CD14-positive monocyte (primary cell): ENCODE results near the gene WDR33. TPM values are rescaled to one million over a fixed set of nuclear protein-coding genes. Genes with fewer than 3 reads are reported as not detected.

Experiments used
- DNase-seq, 3 donors: peaks; one replicate each; pipeline ENCODE4 v3.0.0-alpha.2; 2011 to 2022
- H2AFZ ChIP-seq: 2 replicates; pipeline ENCODE4 v1.6.0; 2012; ENCODE audit warnings: mild to moderate bottlenecking, low read depth, low read length, inconsistent platforms; ENCODE audit not compliant: insufficient read depth, poor library complexity, severe bottlenecking
- H3K27ac ChIP-seq, 2 donors: 1 replicate in 1 of 2; 2 replicates in 1 of 2; pipeline ENCODE4 v1.5.1; 2012 to 2013; ENCODE audit warnings: low read length in 2 of 2, control low read depth in 1 of 2, inconsistent platforms in 1 of 2, low read depth in 1 of 2, mild to moderate bottlenecking in 1 of 2
- H3K27me3 ChIP-seq, 2 donors: one replicate each; pipeline versions ENCODE4 v1.6.0 to v1.6.1; 2011 to 2013; ENCODE audit warnings: low read length in 2 of 2; ENCODE audit not compliant: control insufficient read depth in 2 of 2, insufficient read depth in 2 of 2
- H3K36me3 ChIP-seq, 2 donors: replicated peaks in 1 of 2; 1 replicate in 1 of 2; 2 replicates in 1 of 2; pipeline versions ENCODE4 v1.5.1 to v1.6.1; 2012 to 2013; ENCODE audit warnings: low read length in 2 of 2, control low read depth in 1 of 2, inconsistent platforms in 1 of 2, mild to moderate bottlenecking in 1 of 2; ENCODE audit not compliant: insufficient read depth in 2 of 2, control insufficient read depth in 1 of 2
- H3K4me1 ChIP-seq, 2 donors: 1 replicate in 1 of 2; 2 replicates in 1 of 2; pipeline versions ENCODE4 v1.5.1 to v1.6.1; 2012 to 2013; ENCODE audit warnings: low read length in 2 of 2, control low read depth in 1 of 2, inconsistent platforms in 1 of 2, mild to moderate bottlenecking in 1 of 2, moderate library complexity in 1 of 2; ENCODE audit not compliant: insufficient read depth in 2 of 2, control insufficient read depth in 1 of 2
- H3K4me2 ChIP-seq: replicated peaks from 2 replicates; pipeline ENCODE3; 2012; ENCODE audit warnings: low read length, moderate library complexity, mild to moderate bottlenecking; ENCODE audit not compliant: poor library complexity, severe bottlenecking; ENCODE audit errors: extremely low read depth
- H3K4me3 ChIP-seq, 3 experiments: fragments of 200-600 bp in 1 of 3; sonication (generic) in 1 of 3; replicated peaks in 1 of 3; 1 replicate in 2 of 3; 2 replicates in 1 of 3; pipeline ENCODE4 v1.5.1; 2011 to 2013; ENCODE audit warnings: low read length in 3 of 3, mild to moderate bottlenecking in 3 of 3, control low read depth in 2 of 3, low read depth in 2 of 3, inconsistent platforms in 1 of 3, moderate library complexity in 1 of 3
- H3K79me2 ChIP-seq: 2 replicates; pipeline ENCODE4 v1.6.0; 2012; ENCODE audit warnings: mild to moderate bottlenecking, control low read depth, inconsistent platforms, low read length, moderate library complexity; ENCODE audit not compliant: insufficient read depth
- H3K9ac ChIP-seq: 2 replicates; pipeline ENCODE4 v1.6.0; 2017; ENCODE audit warnings: low read length, mild to moderate bottlenecking; ENCODE audit not compliant: insufficient read depth, poor library complexity, severe bottlenecking
- H3K9me3 ChIP-seq, 2 donors: replicated peaks in 1 of 2; 1 replicate in 1 of 2; 2 replicates in 1 of 2; pipeline versions ENCODE4 v1.5.1 to v1.6.1; 2012 to 2013; ENCODE audit warnings: low read length in 2 of 2, control low read depth in 1 of 2; ENCODE audit not compliant: control insufficient read depth in 1 of 2, insufficient read depth in 1 of 2
- H4K20me1 ChIP-seq: 2 replicates; pipeline ENCODE4 v1.6.0; 2012; ENCODE audit warnings: mild to moderate bottlenecking, low read length, control low read depth, moderate library complexity; ENCODE audit not compliant: insufficient read depth
- H3K27ac Mint-ChIP-seq, 7 donors: one replicate each; pipeline ENCODE4 v1.8.0; 2020; ENCODE audit warnings: mild to moderate bottlenecking in 7 of 7, mixed read lengths in 7 of 7, moderate library complexity in 6 of 7, inconsistent platforms in 2 of 7
- H3K27me3 Mint-ChIP-seq, 3 donors: one replicate each; pipeline ENCODE4 v1.8.0; 2021 to 2022; ENCODE audit warnings: low read depth in 3 of 3, mild to moderate bottlenecking in 3 of 3, mixed read lengths in 3 of 3, moderate library complexity in 3 of 3, inconsistent platforms in 1 of 3
- H3K36me3 Mint-ChIP-seq, 2 donors: one replicate each; pipeline ENCODE4 v1.8.0; 2020; ENCODE audit warnings: mixed read lengths in 2 of 2, inconsistent platforms in 1 of 2, mild to moderate bottlenecking in 1 of 2
- H3K4me1 Mint-ChIP-seq: one replicate; pipeline ENCODE4 v1.8.0; 2020; ENCODE audit warnings: mild to moderate bottlenecking, mixed read lengths
- H3K4me3 Mint-ChIP-seq, 2 donors: one replicate each; pipeline ENCODE4 v1.8.0; 2020; ENCODE audit warnings: mild to moderate bottlenecking in 2 of 2, mixed read lengths in 2 of 2, moderate library complexity in 1 of 2
- H3K9me3 Mint-ChIP-seq, 7 donors: one replicate each; pipeline ENCODE4 v1.8.0; 2020 to 2022; ENCODE audit warnings: mixed read lengths in 7 of 7, mild to moderate bottlenecking in 6 of 7, moderate library complexity in 6 of 7, inconsistent platforms in 2 of 7
- WGBS: methylation state at CpG from one replicate; pipeline ENCODE4 v1.1.5; 2013; ENCODE audit warnings: missing lambda C conversion rate; ENCODE audit not compliant: insufficient coverage; 5-methylcytosine and 5-hydroxymethylcytosine counted together
- intact Hi-C, 2 donors: fragments of 100-400 bp; cut with micrococcal nuclease; formaldehyde crosslinking; loops; one replicate each; pipeline versions ENCODE4 v1.15.0 to v1.15.1; 2023
- polyA plus RNA-seq, 3 donors: library from polyadenylated mRNA; depleted of rRNA in 1 of 3; unstranded in 2 of 3; stranded (reverse) in 1 of 3; fragments of 300-500 nt in 2 of 3; fragments of >200 nt in 1 of 3; fragmentation: Illumina TruSeq in 2 of 3; gene quantifications; 1 replicate in 2 of 3; 2 replicates in 1 of 3; pipeline ENCODE4 v1.2.3, GENCODE V29; 2012 to 2021
- TF ChIP-seq, protein P1 (sequence below): fragments of 200-600 bp; IDR thresholded peaks from one replicate; pipeline ENCODE4 v1.8.0; 2022; ENCODE audit warnings: antibody characterized with exemption, mild to moderate bottlenecking

The WDR33 gene
- polyA plus RNA-seq, 3 donors, result 12.5 to 19.6 (median 12.6) TPM

DNA sequence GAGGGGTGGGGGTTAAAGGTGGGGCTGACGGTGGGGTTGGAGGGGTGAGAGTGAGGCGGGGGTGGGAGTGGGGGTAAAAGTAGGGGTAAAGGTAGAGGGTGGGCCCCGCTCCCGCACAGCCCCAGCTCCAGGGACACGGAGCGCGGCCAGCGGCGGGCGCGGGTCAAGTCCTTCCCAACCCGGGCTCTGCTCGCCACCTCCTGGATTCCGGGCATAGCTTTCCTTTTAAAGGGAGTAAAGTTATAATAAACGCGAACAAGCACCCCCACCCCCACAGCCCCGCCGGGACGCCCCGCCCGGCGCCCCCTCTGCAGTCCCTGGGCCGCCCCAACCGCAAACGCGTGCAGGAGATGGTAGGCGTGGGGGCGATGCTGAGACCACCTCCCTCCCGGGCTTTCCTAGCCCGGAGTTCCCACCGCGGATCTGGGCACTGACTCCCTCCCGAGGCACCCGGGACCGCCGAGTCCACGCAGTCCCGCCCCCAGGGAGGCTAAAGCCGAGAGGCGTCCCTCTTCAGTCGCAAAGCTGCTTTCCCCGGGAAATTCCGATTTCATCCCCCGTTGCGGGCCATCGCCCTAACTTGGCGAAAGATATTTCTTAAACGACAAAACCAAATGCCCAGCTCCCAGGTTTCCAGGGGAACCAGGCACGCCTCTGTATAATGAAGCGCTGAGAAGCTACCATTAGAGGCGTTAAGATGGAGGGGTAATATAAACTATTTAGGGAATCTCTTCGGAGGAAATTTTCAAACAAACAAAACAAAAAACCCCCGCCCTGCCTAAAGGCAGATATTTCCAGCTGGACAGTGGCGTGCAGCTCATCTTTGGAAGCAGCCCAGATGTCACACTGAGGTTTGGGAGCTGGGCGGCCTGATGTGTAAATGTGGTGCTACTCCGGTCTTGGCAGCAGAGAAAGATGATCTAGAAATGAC lies 135.4 kb downstream of the WDR33 start, which contains the start of gene LIMS2:
TSS of gene LIMS2 (minus strand) at position 200 of the 931 bp plus-strand sequence. CDS start 506 bp downstream, outside the sequence.
- peaks cover 10% of the 10 kb centered on the region for H3K4me1 Mint-ChIP-seq
- H3K36me3 Mint-ChIP-seq, result peaks cover 3 to 11% of the 10 kb centered on the region in 2 donors
- Histone ChIP-seq H3K36me3 (no peaks in the 10 kb centered on the region), H3K79me2 (no peaks in the 10 kb centered on the region), H4K20me1 (no peaks in the 10 kb centered on the region), H3K27ac (no peak within 1 kb of the TSS), H3K4me2 (peak within 1 kb of the TSS; percentile 60), H2AFZ (peak within 1 kb of the TSS; percentile 63), H3K4me1 (peaks cover 7 to 13% of the 10 kb centered on the region in 2 donors), H3K9me3 (peaks cover 5 to 7% of the 10 kb centered on the region in 2 donors), H3K4me3 (peak within 1 kb of the TSS in 1 of 3 experiments; percentile 54), H3K9ac (peak within 1 kb of the TSS; percentile 53), H3K27me3 (peaks cover 20 to 60% of the 10 kb centered on the region in 2 donors)
- 14% methylated on average over 23 of the region's 56 CpGs for WGBS
- peak in 1 of 3 donors; percentile 37 for DNase-seq
- H3K27ac Mint-ChIP-seq, result peak within 1 kb of the TSS in 1 of 7 donors; percentile 47
- intact Hi-C loops, result no loop called here
- peak within 1 kb of the TSS; percentile 68 to 87 for H3K4me3 Mint-ChIP-seq
- H3K9me3 Mint-ChIP-seq, result peaks cover 0 to 12% (median 8%) of the 10 kb centered on the region in 7 donors
- peaks cover 62 to 86% (median 68%) of the 10 kb centered on the region in 3 donors for H3K27me3 Mint-ChIP-seq
- TF ChIP-seq, protein P1, sequence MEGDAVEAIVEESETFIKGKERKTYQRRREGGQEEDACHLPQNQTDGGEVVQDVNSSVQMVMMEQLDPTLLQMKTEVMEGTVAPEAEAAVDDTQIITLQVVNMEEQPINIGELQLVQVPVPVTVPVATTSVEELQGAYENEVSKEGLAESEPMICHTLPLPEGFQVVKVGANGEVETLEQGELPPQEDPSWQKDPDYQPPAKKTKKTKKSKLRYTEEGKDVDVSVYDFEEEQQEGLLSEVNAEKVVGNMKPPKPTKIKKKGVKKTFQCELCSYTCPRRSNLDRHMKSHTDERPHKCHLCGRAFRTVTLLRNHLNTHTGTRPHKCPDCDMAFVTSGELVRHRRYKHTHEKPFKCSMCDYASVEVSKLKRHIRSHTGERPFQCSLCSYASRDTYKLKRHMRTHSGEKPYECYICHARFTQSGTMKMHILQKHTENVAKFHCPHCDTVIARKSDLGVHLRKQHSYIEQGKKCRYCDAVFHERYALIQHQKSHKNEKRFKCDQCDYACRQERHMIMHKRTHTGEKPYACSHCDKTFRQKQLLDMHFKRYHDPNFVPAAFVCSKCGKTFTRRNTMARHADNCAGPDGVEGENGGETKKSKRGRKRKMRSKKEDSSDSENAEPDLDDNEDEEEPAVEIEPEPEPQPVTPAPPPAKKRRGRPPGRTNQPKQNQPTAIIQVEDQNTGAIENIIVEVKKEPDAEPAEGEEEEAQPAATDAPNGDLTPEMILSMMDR, result no peak
